H1 (cell line): ENCODE data around the gene TPRA1. TPM values are rescaled to one million over a fixed set of nuclear protein-coding genes. Genes with fewer than 3 reads are reported as not detected.

Source experiments
- CTCF ChIA-PET: fragments of 300-600 bp; sonication (Branson Sonifier 250); formaldehyde crosslinking; loops from one replicate; lab custom pipeline; 2021; ENCODE audit not compliant: partially characterized antibody; lab: Charles Lee
- POLR2A ChIA-PET: fragments of 300-600 bp; sonication (Branson Sonifier 250); formaldehyde crosslinking; loops from one replicate; lab custom pipeline; 2021; ENCODE audit warnings: inconsistent platforms; ENCODE audit not compliant: partially characterized antibody; lab: Charles Lee
- DNase-seq, 2 experiments: peaks; one replicate each; pipeline versions ENCODE4 v3.0.0 to v3.0.0-alpha.2; 2010 to 2022; ENCODE audit warnings: low spot score in 2 of 2, low read depth in 1 of 2, mixed read lengths in 1 of 2
- FAIRE-seq: peaks from 2 replicates; lab custom pipeline; 2011; peaks lifted over from hg19 to GRCh38; lab: Jason Lieb, UNC
- H2AFZ ChIP-seq: 2 replicates; pipeline ENCODE4 v1.8.1; 2012; ENCODE audit warnings: low read length, inconsistent platforms
- H2AK5ac ChIP-seq: 2 replicates; pipeline ENCODE4 v1.6.1; 2013; ENCODE audit warnings: low read depth, low read length
- H2BK120ac ChIP-seq: replicated peaks from 2 replicates; pipeline ENCODE3; 2013; ENCODE audit warnings: low read depth, low read length, inconsistent platforms
- H2BK12ac ChIP-seq: 2 replicates; pipeline ENCODE4 v1.6.1; 2013; ENCODE audit warnings: low read depth, low read length
- H2BK15ac ChIP-seq: 2 replicates; pipeline ENCODE4 v1.6.1; 2013; ENCODE audit warnings: low read length
- H2BK20ac ChIP-seq: 2 replicates; pipeline ENCODE4 v1.6.1; 2013; ENCODE audit warnings: low read length
- H2BK5ac ChIP-seq: 2 replicates; pipeline ENCODE4 v1.6.1; 2013; ENCODE audit warnings: low read depth, low read length
- H3K14ac ChIP-seq: 2 replicates; pipeline ENCODE4 v1.6.1; 2013; ENCODE audit warnings: inconsistent platforms; ENCODE audit not compliant: insufficient read length
- H3K18ac ChIP-seq: 2 replicates; pipeline ENCODE4 v1.6.1; 2013; ENCODE audit warnings: low read length; ENCODE audit errors: extremely low read depth
- H3K23ac ChIP-seq: 2 replicates; pipeline ENCODE4 v1.6.1; 2013; ENCODE audit warnings: inconsistent platforms; ENCODE audit not compliant: insufficient read length
- H3K23me2 ChIP-seq: 2 replicates; pipeline ENCODE4 v1.6.1; 2013; ENCODE audit warnings: low read depth, low read length
- H3K27ac ChIP-seq: 2 replicates; pipeline ENCODE4 v1.6.1; 2011; ENCODE audit warnings: low read depth, low read length, inconsistent platforms
- H3K27me3 ChIP-seq, 4 experiments: replicated peaks in 1 of 4; 1 replicate in 1 of 4; 2 replicates in 3 of 4; pipeline versions ENCODE4 v1.6.1 to v1.8.1; 2011 to 2013; ENCODE audit warnings: low read length in 3 of 4, mild to moderate bottlenecking in 3 of 4, inconsistent platforms in 2 of 4, mixed read lengths in 2 of 4, moderate library complexity in 1 of 4; ENCODE audit not compliant: control insufficient read depth in 3 of 4, insufficient read depth in 3 of 4; ENCODE audit errors: extremely low read depth in 1 of 4
- H3K36me3 ChIP-seq, 4 experiments: 2 replicates each; pipeline versions ENCODE4 v1.6.1 to v1.8.1; 2011 to 2013; ENCODE audit warnings: mild to moderate bottlenecking in 4 of 4, low read length in 3 of 4, moderate library complexity in 2 of 4, control low read depth in 1 of 4, inconsistent platforms in 1 of 4; ENCODE audit not compliant: insufficient read depth in 4 of 4, control insufficient read depth in 2 of 4
- H3K4ac ChIP-seq: replicated peaks from 2 replicates; pipeline ENCODE3; 2013; ENCODE audit warnings: low read length, low read depth, mixed read lengths, inconsistent platforms; ENCODE audit not compliant: insufficient read length
- H3K4me1 ChIP-seq, 4 experiments: replicated peaks in 1 of 4; 1 replicate in 1 of 4; 2 replicates in 3 of 4; pipeline versions ENCODE4 v1.6.1 to v1.8.1; 2011 to 2013; ENCODE audit warnings: low read length in 3 of 4, inconsistent platforms in 2 of 4, mixed read lengths in 1 of 4; ENCODE audit not compliant: insufficient read depth in 4 of 4, control insufficient read depth in 3 of 4
- H3K4me2 ChIP-seq, 2 experiments: 2 replicates each; pipeline versions ENCODE4 v1.6.1 to v1.8.1; 2011 to 2013; ENCODE audit warnings: low read depth in 2 of 2, low read length in 2 of 2, control low read depth in 1 of 2, inconsistent platforms in 1 of 2, mild to moderate bottlenecking in 1 of 2; ENCODE audit not compliant: insufficient read depth in 1 of 2
- H3K4me3 ChIP-seq, 4 experiments: fragments of 200-600, 300-600 bp in 1 of 4; sonication (generic), shearing (Covaris generic), sonication (Bioruptor Twin) in 1 of 4; 2 replicates each; pipeline versions ENCODE4 v1.5.1 to v1.8.1; 2011 to 2016; ENCODE audit warnings: low read length in 4 of 4, low read depth in 3 of 4, control low read depth in 2 of 4, inconsistent platforms in 2 of 4, mild to moderate bottlenecking in 2 of 4, mixed read lengths in 1 of 4, moderate library complexity in 1 of 4; ENCODE audit not compliant: insufficient read depth in 2 of 4; ENCODE audit errors: extremely low read depth in 1 of 4
- H3K56ac ChIP-seq: replicated peaks from 2 replicates; pipeline ENCODE3; 2013; ENCODE audit warnings: low read depth, mild to moderate bottlenecking, mixed read lengths, low read length, inconsistent platforms; ENCODE audit not compliant: insufficient read length
- H3K79me1 ChIP-seq: 2 replicates; pipeline ENCODE4 v1.6.1; 2013; ENCODE audit warnings: low read depth, low read length, control low read depth
- H3K79me2 ChIP-seq, 2 experiments: 2 replicates each; pipeline versions ENCODE4 v1.6.1 to v1.8.1; 2012 to 2013; ENCODE audit warnings: low read length in 2 of 2, mild to moderate bottlenecking in 2 of 2, inconsistent platforms in 1 of 2; ENCODE audit not compliant: insufficient read depth in 2 of 2, control insufficient read depth in 1 of 2
- H3K9ac ChIP-seq, 4 experiments: replicated peaks in 1 of 4; 1 replicate in 1 of 4; 2 replicates in 3 of 4; pipeline versions ENCODE4 v1.6.1 to v1.8.1; 2011 to 2013; ENCODE audit warnings: low read depth in 3 of 4, low read length in 3 of 4, control low read depth in 2 of 4, mild to moderate bottlenecking in 2 of 4, moderate library complexity in 2 of 4, inconsistent platforms in 1 of 4; ENCODE audit errors: extremely low read depth in 1 of 4
- H3K9me3 ChIP-seq, 2 experiments: 2 replicates each; pipeline versions ENCODE4 v1.6.1 to v1.8.1; 2012 to 2013; ENCODE audit warnings: mild to moderate bottlenecking in 2 of 2, moderate library complexity in 2 of 2, control low read depth in 1 of 2, inconsistent platforms in 1 of 2, low read depth in 1 of 2, low read length in 1 of 2, mixed read lengths in 1 of 2; ENCODE audit not compliant: insufficient read depth in 2 of 2
- H4K20me1 ChIP-seq, 2 experiments: replicated peaks in 1 of 2; 2 replicates each; pipeline versions ENCODE3 to v1.8.1; 2011 to 2013; ENCODE audit warnings: inconsistent platforms in 2 of 2, low read length in 2 of 2, mild to moderate bottlenecking in 1 of 2; ENCODE audit not compliant: insufficient read depth in 2 of 2, control insufficient read depth in 1 of 2
- H4K5ac ChIP-seq: 2 replicates; pipeline ENCODE4 v1.6.1; 2013; ENCODE audit warnings: low read length, low read depth, mixed read lengths, inconsistent platforms; ENCODE audit not compliant: insufficient read length
- H4K8ac ChIP-seq: 2 replicates; pipeline ENCODE4 v1.8.0; 2013; ENCODE audit warnings: mild to moderate bottlenecking, moderate library complexity, low read length, inconsistent platforms; ENCODE audit not compliant: insufficient read depth; ENCODE audit errors: extremely low read depth
- H4K91ac ChIP-seq: replicated peaks from 2 replicates; pipeline ENCODE3; 2013; ENCODE audit warnings: low read length, mixed read lengths, inconsistent platforms; ENCODE audit not compliant: insufficient read length
- ASH2L ChIP-seq: fragments of 200-600, 300-600 bp; sonication (generic); IDR thresholded peaks from one replicate; pipeline ENCODE4 v1.7.1; 2017; ENCODE audit warnings: low read length
- TBP ChIP-seq: IDR thresholded peaks from 2 replicates; pipeline ENCODE4 v1.6.1; 2011; ENCODE audit warnings: low read depth, low read length, improper control_type of control experiment
- WGBS, 2 experiments: shearing (Covaris generic) in 1 of 2; methylation state at CpG; one replicate each; pipeline versions ENCODE4 v1.1.6 to v1.1.7; 2013 to 2015; ENCODE audit warnings: low lambda C conversion rate in 2 of 2, mixed read lengths in 2 of 2, inconsistent platforms in 1 of 2, low coverage in 1 of 2, missing lambda C conversion rate in 1 of 2; ENCODE audit not compliant: insufficient replicate concordance in 2 of 2, insufficient coverage in 1 of 2, insufficient read length in 1 of 2; ENCODE audit errors: extremely low coverage in 1 of 2, missing lambda C conversion rate in 1 of 2; 5-methylcytosine and 5-hydroxymethylcytosine counted together
- polyA plus RNA-seq, 7 experiments: library from polyadenylated mRNA; depleted of rRNA in 3 of 7; stranded (reverse) in 5 of 7; unstranded in 2 of 7; fragments of >200 nt in 5 of 7; fragments of 200-250 nt in 2 of 7; gene quantifications; 1 replicate in 5 of 7; 2 replicates in 1 of 7; 4 replicates in 1 of 7; pipeline versions ENCODE4 v1.2.1 to v1.2.3, GENCODE V29; 2011 to 2013; ENCODE audit warnings: missing spikeins in 2 of 7, mixed read lengths in 2 of 7
- total RNA-seq: library from RNA; stranded (reverse); fragmentation: NEBNext Ultra II Directional; extraction: Animal tissue kit (Norgen Biotek cat#: 25700); gene quantifications from 2 replicates; pipeline ENCODE4 v1.2.1, GENCODE V29; 2021

TPRA1 gene
- total and polyA plus RNA-seq, 2 of the 8 experiments (the other 6 are each of a cell fraction or from before 2014, with no cell fraction given) = 18.8 to 38.5 TPM

GRCh38 chr3:127545216-127545615 lies 45.3 kb downstream of the TPRA1 start:
- no peak overlapping the region for H3K9ac ChIP-seq
- peak overlapping the region; percentile 77; the same call in 1 of the 2 replicates for H2BK12ac ChIP-seq
- peaks cover 0 to 9% (median 6%) of the 10 kb centered on the region in 4 experiments; a peak in 6 of 7 replicates for H3K4me1 ChIP-seq
- no peak overlapping the region for H3K23ac ChIP-seq
- no peak overlapping the region for H3K4me3 ChIP-seq
- no peak overlapping the region for H3K56ac ChIP-seq
- ChIA-PET CTCF (interaction anchor here (0.9 to 9.0 kb wide), 19 partner anchors 7 to 1019 kb away, joined by 3 to 69 read pairs (median 4); no protein-coding TSS in a partner anchor), POLR2A (interaction anchor here (0.9 kb wide), 1 partner anchor 65 kb away, joined by 3 read pairs; no protein-coding TSS in a partner anchor)
- no peaks in the 10 kb centered on the region for H3K79me1 ChIP-seq
- peaks cover 0 to 3% (median 0%) of the 10 kb centered on the region in 4 experiments; a peak in 2 of 7 replicates for H3K27me3 ChIP-seq
- WGBS, 2 experiments = 93% methylated on average over 8 of the region's 8 CpGs; no CpG with 5 or more reads in 1 of the 2 experiments
- H3K9me3 ChIP-seq = no peaks in the 10 kb centered on the region
- H2BK120ac ChIP-seq = no peak overlapping the region
- no peak overlapping the region for H3K4ac ChIP-seq
- H3K4me2 ChIP-seq = no peak overlapping the region
- H3K27ac ChIP-seq = no peak overlapping the region
- no peak overlapping the region for H4K91ac ChIP-seq
- DNase-seq = no peak
- peaks cover 8% of the 10 kb centered on the region; the same call in 1 of the 2 replicates for H3K23me2 ChIP-seq
- no peaks in the 10 kb centered on the region for H3K36me3 ChIP-seq
- no peak overlapping the region for H2BK20ac ChIP-seq
- no peak overlapping the region for H4K8ac ChIP-seq
- FAIRE-seq = no peak
- no peaks in the 10 kb centered on the region for H4K20me1 ChIP-seq
- no peak overlapping the region for H2BK15ac ChIP-seq
- no peak overlapping the region for H2BK5ac ChIP-seq
- H4K5ac ChIP-seq = no peak overlapping the region
- TF ChIP-seq TBP (no peak), ASH2L (no peak)
- H3K14ac ChIP-seq = no peak overlapping the region
- 0 out of 2 replicates have a peak overlapping the region, but pooled peaks have one; percentile 30 for H2AFZ ChIP-seq
- no peak overlapping the region for H3K18ac ChIP-seq
- no peak overlapping the region for H2AK5ac ChIP-seq
- H3K79me2 ChIP-seq = no peaks in the 10 kb centered on the region
